Mucosa of descending colon (tissue), 3 donors: ENCODE data around the gene DCX. TPM values are rescaled to one million over a fixed set of nuclear protein-coding genes. Genes with fewer than 3 reads are reported as not detected.
A peak's percentile ranks its signal among the peaks of the same experiment; 100 is the strongest.
"Not testable (repeated sequence)": the region's sequence is repeated elsewhere in the genome, so short reads cannot be mapped to it uniquely, and the experiment has no call there.

Experiments used
- ATAC-seq: fragments of 200-7000 bp; cut with Tn5 transposase; one replicate; pipeline ENCODE4 v1.9.1; 2020; ENCODE audit warnings: mild to moderate bottlenecking, moderate library complexity
- DNase-seq, 3 donors: peaks; one replicate each; pipeline ENCODE4 v3.0.0-alpha.2; 2020
- H3K36me3 ChIP-seq: fragments of 200-600 bp; one replicate; pipeline ENCODE4 v1.8.0; 2021; ENCODE audit warnings: low read depth, mild to moderate bottlenecking
- H3K4me1 ChIP-seq: fragments of 200-600 bp; one replicate; pipeline ENCODE4 v1.8.0; 2021; ENCODE audit warnings: low read depth, mild to moderate bottlenecking
- H3K4me3 ChIP-seq: fragments of 200-600 bp; one replicate; pipeline ENCODE4 v1.8.0; 2021; ENCODE audit warnings: mild to moderate bottlenecking
- H3K9me3 ChIP-seq: fragments of 200-600 bp; one replicate; pipeline ENCODE4 v1.8.0; 2021; ENCODE audit warnings: mild to moderate bottlenecking
- CTCF ChIP-seq: fragments of 200-600 bp; IDR thresholded peaks from one replicate; pipeline ENCODE4 v1.8.0; 2022; ENCODE audit warnings: antibody characterized with exemption, mild to moderate bottlenecking
- intact Hi-C, 2 donors: fragments of 100-400 bp; cut with DNase I in 1 of 2; cut with micrococcal nuclease in 1 of 2; formaldehyde crosslinking; loops; one replicate each; pipeline versions ENCODE4 v1.11.0 to v1.11.1; 2022; cut with DNase I, micrococcal nuclease
- total RNA-seq, 3 donors: library from RNA; stranded (reverse); fragmentation: NEBNext Ultra II Directional in 2 of 3; extraction: Animal tissue kit (Norgen Biotek cat#: 25700) in 2 of 3; gene quantifications; one replicate each; pipeline versions ENCODE4 v1.2.1 to v1.2.4, GENCODE V29; 2021 to 2023
- donor health status: DM: no; HTN: no; CAD: no; lungs with moderate emphysema.
- donor health status: DM: no; HTN: no; CAD: no.
- donor health status: DM: no; HTN: yes; CAD: no.

The DCX gene
- total RNA-seq, 3 donors from 2014 or later = 0.22 TPM; not detected in 2

DNA sequence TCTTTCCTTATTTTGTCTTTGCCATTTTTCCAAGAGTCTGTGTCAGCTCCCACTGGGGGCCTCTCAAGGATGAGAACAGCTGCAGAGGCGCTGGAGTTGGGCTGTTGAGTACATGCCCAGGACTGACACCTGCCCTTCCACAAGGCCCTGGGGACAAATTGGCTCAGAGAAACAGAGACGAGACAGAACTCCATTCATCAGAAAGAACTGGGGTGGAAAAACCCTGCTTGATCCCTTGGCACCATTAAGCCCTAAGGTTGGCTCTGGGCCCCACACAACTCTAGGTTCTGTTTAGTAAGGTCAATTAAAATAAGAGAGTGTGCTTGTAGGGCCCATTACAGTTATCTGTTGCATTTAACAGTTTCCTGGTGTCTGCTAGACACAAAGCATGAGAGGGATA, 63.6 kb downstream of the DCX start:
- Histone ChIP-seq H3K4me1 (no peaks in the 10 kb centered on the region), H3K4me3 (no peak overlapping the region), H3K9me3 (no peaks in the 10 kb centered on the region), H3K36me3 (no peaks in the 10 kb centered on the region)
- ATAC-seq (no peak), DNase-seq (peak in 1 of 3 donors; percentile 10)
- TF ChIP-seq CTCF = no peak
- intact Hi-C loops = no loop called here

GRCh38 chrX:111346150-111346549, 65.8 kb downstream of the DCX start:
- DNase-seq, H3K4me3 ChIP-seq, ATAC-seq, H3K4me1 ChIP-seq, H3K36me3 ChIP-seq, intact Hi-C loops, H3K9me3 ChIP-seq: not testable (repeated sequence)

- no peak overlapping the region for H3K4me3 ChIP-seq
- no peak for DNase-seq
- intact Hi-C loops = no loop called here
- H3K9me3 ChIP-seq = no peaks in the 10 kb centered on the region
- ATAC-seq = no peak
- no peaks in the 10 kb centered on the region for H3K36me3 ChIP-seq
- H3K4me1 ChIP-seq = no peaks in the 10 kb centered on the region
- no peak for TF ChIP-seq CTCF
These were observed 71.9 kb downstream of the DCX start for GRCh38 chrX:111340054-111340453.

DNA sequence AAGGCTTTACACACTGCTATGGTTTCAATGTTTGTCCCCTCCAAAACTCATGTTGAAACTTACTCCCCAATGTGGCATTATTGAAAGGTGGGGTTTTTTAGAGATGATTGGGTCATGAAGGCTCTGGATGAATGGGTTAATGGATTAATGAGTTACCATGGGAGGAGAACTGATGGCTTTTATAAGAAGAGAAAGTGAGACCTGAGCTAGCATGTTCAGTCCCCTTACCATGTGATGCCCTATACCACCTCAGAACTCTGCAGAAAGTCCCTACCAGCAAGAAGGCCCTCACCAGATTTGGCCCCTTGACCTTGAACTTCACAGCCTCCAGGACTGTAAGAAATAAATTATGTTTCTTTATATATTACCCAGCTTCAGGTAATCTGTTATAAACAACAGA, 72.8 kb downstream of the DCX start:
- no peak for TF ChIP-seq CTCF
- Histone ChIP-seq H3K36me3 (no peaks in the 10 kb centered on the region), H3K4me1 (no peaks in the 10 kb centered on the region), H3K9me3 (no peaks in the 10 kb centered on the region), H3K4me3 (no peak overlapping the region)
- ATAC-seq (no peak), DNase-seq (no peak)
- intact Hi-C loops = no loop called here

- intact Hi-C loops = no loop called here
- ATAC-seq (no peak), DNase-seq (no peak)
- H3K9me3 ChIP-seq = no peaks in the 10 kb centered on the region
- H3K4me3 ChIP-seq = no peak overlapping the region
- no peaks in the 10 kb centered on the region for H3K36me3 ChIP-seq
- no peaks in the 10 kb centered on the region for H3K4me1 ChIP-seq
- no peak for TF ChIP-seq CTCF
These were observed 73.8 kb downstream of the DCX start for GRCh38 chrX:111338095-111338698.

- H3K9me3 ChIP-seq = no peaks in the 10 kb centered on the region
- no peak for ATAC-seq
- H3K4me1 ChIP-seq = no peaks in the 10 kb centered on the region
- intact Hi-C loops = no loop called here
- no peak for DNase-seq
- TF ChIP-seq CTCF = no peak
- H3K4me3 ChIP-seq = no peak overlapping the region
- H3K36me3 ChIP-seq = no peaks in the 10 kb centered on the region
These were observed 74.8 kb downstream of the DCX start for GRCh38 chrX:111337067-111337637.
